Lung (tissue), 12 donors: ENCODE data around the gene NR6A1. TPM values are rescaled to one million over a fixed set of nuclear protein-coding genes. Genes with fewer than 3 reads are reported as not detected.

ENCODE experiments used
- ATAC-seq: fragments of 200-7000 bp; cut with Tn5 transposase; one replicate; pipeline ENCODE4 v1.9.1; 2020; ENCODE audit warnings: moderate number of reproducible peaks; ENCODE audit not compliant: insufficient read depth, low FRiP score
- DNase-seq, 3 donors: peaks; one replicate each; pipeline ENCODE4 v3.0.0-alpha.2; 2013 to 2017
- H3K27ac ChIP-seq, 2 donors: one replicate each; pipeline ENCODE4 v1.5.1; 2013; ENCODE audit warnings: mild to moderate bottlenecking in 2 of 2, moderate library complexity in 2 of 2, control low read depth in 1 of 2, inconsistent platforms in 1 of 2, low read depth in 1 of 2, low read length in 1 of 2
- H3K27me3 ChIP-seq, 3 donors: one replicate each; pipeline ENCODE4 v1.5.1; 2013; ENCODE audit warnings: low read length in 2 of 3; ENCODE audit not compliant: control insufficient read depth in 3 of 3, insufficient read depth in 3 of 3
- H3K36me3 ChIP-seq, 4 donors: one replicate each; pipeline ENCODE4 v1.5.1; 2013; ENCODE audit warnings: low read length in 4 of 4, mild to moderate bottlenecking in 1 of 4, moderate library complexity in 1 of 4; ENCODE audit not compliant: control insufficient read depth in 4 of 4, insufficient read depth in 4 of 4
- H3K4me1 ChIP-seq, 5 donors: one replicate each; pipeline ENCODE4 v1.5.1; 2013; ENCODE audit warnings: low read length in 5 of 5, mild to moderate bottlenecking in 2 of 5, moderate library complexity in 1 of 5; ENCODE audit not compliant: control insufficient read depth in 5 of 5, insufficient read depth in 5 of 5
- H3K4me3 ChIP-seq: one replicate; pipeline ENCODE4 v1.5.1; 2013; ENCODE audit warnings: mild to moderate bottlenecking, control low read depth, moderate library complexity
- H3K9ac ChIP-seq, 2 donors: one replicate each; pipeline ENCODE4 v1.5.1; 2013; ENCODE audit warnings: low read length in 2 of 2, control low read depth in 1 of 2; ENCODE audit not compliant: insufficient read depth in 1 of 2
- H3K9me3 ChIP-seq, 4 donors: one replicate each; pipeline ENCODE4 v1.5.1; 2013; ENCODE audit warnings: low read length in 3 of 4, mild to moderate bottlenecking in 1 of 4, moderate library complexity in 1 of 4; ENCODE audit not compliant: control insufficient read depth in 4 of 4, insufficient read depth in 3 of 4
- CTCF ChIP-seq: IDR thresholded peaks from 2 replicates; pipeline ENCODE4 v1.5.1; 2012; ENCODE audit warnings: mild to moderate bottlenecking; ENCODE audit errors: control extremely low read depth, extremely low read depth
- WGBS, 2 donors: extraction: QIAGEN DNeasy Blood & Tissue Kit; methylation state at CpG; one replicate each; pipeline ENCODE4 v1.1.7; 2013; 5-methylcytosine and 5-hydroxymethylcytosine counted together
- polyA plus RNA-seq, 2 donors: library from polyadenylated mRNA; stranded (reverse); fragments of 200-250 nt; gene quantifications; one replicate each; pipeline ENCODE4 v1.2.1, GENCODE V29; 2013
- total RNA-seq, 2 donors: library from RNA; depleted of rRNA in 1 of 2; stranded (reverse); fragments of >200 nt in 1 of 2; gene quantifications; one replicate each; pipeline ENCODE4 v1.2.1, GENCODE V29; 2014 to 2021
- donor health status: control.
- donor health status: control.
- donor health status: Bipolar disorder and iron deficiency.
- donor health status: healthy.
- donor health status: DM: yes; HTN: yes; CAD: no.

The NR6A1 gene
- total and polyA plus RNA-seq, 4 donors, result 0.94 to 4.0 (median 2.4) TPM

GRCh38 chr9:124489222-124489621 lies 281.9 kb downstream of the NR6A1 start:
- Histone ChIP-seq H3K4me1 (peaks cover 0 to 6% (median 0%) of the 10 kb centered on the region in 5 donors), H3K36me3 (no peaks in the 10 kb centered on the region), H3K9me3 (no peaks in the 10 kb centered on the region), H3K27me3 (peaks cover 5 to 42% (median 15%) of the 10 kb centered on the region in 3 donors), H3K4me3 (no peak overlapping the region), H3K9ac (no peak overlapping the region), H3K27ac (no peak overlapping the region)
- no peak for DNase-seq
- TF ChIP-seq CTCF, result no peak
- ATAC-seq, result no peak
- 65 to 80% methylated on average over 13 of the region's 13 CpGs for WGBS, 2 donors

GRCh38 chr9:124488641-124489210 lies 282.4 kb downstream of the NR6A1 start:
- H3K36me3 ChIP-seq, result no peaks in the 10 kb centered on the region

GRCh38 chr9:124487260-124488182 lies 283.6 kb downstream of the NR6A1 start:
- Histone ChIP-seq H3K27ac (no peak overlapping the region), H3K36me3 (no peaks in the 10 kb centered on the region), H3K4me3 (no peak overlapping the region), H3K9me3 (peaks cover 0 to 7% (median 0%) of the 10 kb centered on the region in 4 donors), H3K27me3 (peaks cover 5 to 42% (median 18%) of the 10 kb centered on the region in 3 donors), H3K4me1 (peaks cover 0 to 6% (median 0%) of the 10 kb centered on the region in 5 donors), H3K9ac (no peak overlapping the region)
- ATAC-seq, result no peak
- WGBS, 2 donors, result 47 to 63% methylated on average over 40 of the region's 40 CpGs
- no peak for DNase-seq
- TF ChIP-seq CTCF, result no peak

More at GRCh38 chr9:124488641-124489210, 282.4 kb downstream of the NR6A1 start:
- Histone ChIP-seq H3K4me1 (peaks cover 0 to 6% (median 0%) of the 10 kb centered on the region in 5 donors), H3K9ac (no peak overlapping the region), H3K27me3 (peaks cover 5 to 42% (median 15%) of the 10 kb centered on the region in 3 donors), H3K27ac (no peak overlapping the region), H3K4me3 (no peak overlapping the region), H3K9me3 (peaks cover 0 to 2% (median 0%) of the 10 kb centered on the region in 4 donors)
- ATAC-seq (no peak), DNase-seq (no peak)
- 89 to 93% methylated on average over 8 of the region's 8 CpGs for WGBS, 2 donors
- no peak for TF ChIP-seq CTCF
